ENCODE measurements around the gene FUT7. TPM values are rescaled to one million over a fixed set of nuclear protein-coding genes. Genes with fewer than 3 reads are reported as not detected.
A peak's percentile ranks its signal among the peaks of the same experiment; 100 is the strongest.

Gene FUT7
- polyA plus RNA-seq, 3 donors: 6.1 to 13.4 (median 10.5) TPM

DNA sequence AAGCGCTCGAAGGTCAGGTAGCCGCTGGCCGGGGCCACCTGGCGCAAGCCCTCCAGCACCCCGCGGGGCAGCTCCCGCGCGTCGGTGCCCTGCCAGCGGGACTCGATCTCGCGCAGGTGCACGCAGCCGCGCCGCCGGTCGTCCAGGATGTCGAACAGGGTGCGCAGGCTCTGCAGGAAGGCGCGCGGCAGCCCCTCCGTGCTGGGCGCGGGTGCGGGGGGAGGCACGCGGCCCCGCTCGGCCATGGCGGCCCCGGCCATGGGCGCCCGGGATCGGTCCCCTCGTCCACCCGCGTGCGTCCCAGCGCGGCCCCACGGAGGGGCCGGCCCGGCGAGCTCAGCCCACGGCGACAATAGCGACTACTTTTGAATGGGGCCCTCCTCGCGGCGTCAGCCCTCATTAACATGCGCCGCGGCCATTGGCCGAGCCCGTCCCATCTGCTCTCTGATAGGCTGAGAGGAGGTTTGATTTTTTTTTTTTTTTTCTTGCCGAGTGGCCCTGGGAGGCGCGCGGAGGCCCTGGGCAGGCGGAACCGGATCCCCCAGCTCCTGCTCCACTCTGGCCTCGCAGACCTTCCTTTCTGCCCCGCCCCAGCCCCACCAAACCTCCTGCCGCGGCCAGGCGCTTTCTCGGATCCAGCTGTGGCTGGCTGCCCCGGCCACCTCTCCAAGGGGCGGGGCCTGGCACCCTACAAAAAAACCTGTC is 38.5 kb upstream of the FUT7 start, which contains the start of gene SAPCD2:
Gene SAPCD2 (minus strand): TSS at position 357 of the 705 bp plus-strand sequence. CDS start 97 bp downstream, at position 260.
- H3K36me3 Mint-ChIP-seq: peaks cover 3 to 12% of the 10 kb centered on the region in 2 donors
- intact Hi-C loops (cut with micrococcal nuclease): loop anchor here in 1 of 2 donors (2.0 kb wide), 1 partner anchor 16 kb away; the partner anchor contains the start of gene MAN1B1
- peak within 1 kb of the TSS; percentile 77 to 96 (median 89) for H3K27ac Mint-ChIP-seq
- TF ChIP-seq, protein P1, sequence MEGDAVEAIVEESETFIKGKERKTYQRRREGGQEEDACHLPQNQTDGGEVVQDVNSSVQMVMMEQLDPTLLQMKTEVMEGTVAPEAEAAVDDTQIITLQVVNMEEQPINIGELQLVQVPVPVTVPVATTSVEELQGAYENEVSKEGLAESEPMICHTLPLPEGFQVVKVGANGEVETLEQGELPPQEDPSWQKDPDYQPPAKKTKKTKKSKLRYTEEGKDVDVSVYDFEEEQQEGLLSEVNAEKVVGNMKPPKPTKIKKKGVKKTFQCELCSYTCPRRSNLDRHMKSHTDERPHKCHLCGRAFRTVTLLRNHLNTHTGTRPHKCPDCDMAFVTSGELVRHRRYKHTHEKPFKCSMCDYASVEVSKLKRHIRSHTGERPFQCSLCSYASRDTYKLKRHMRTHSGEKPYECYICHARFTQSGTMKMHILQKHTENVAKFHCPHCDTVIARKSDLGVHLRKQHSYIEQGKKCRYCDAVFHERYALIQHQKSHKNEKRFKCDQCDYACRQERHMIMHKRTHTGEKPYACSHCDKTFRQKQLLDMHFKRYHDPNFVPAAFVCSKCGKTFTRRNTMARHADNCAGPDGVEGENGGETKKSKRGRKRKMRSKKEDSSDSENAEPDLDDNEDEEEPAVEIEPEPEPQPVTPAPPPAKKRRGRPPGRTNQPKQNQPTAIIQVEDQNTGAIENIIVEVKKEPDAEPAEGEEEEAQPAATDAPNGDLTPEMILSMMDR (IDR thresholded peaks at IDR 0.05): no peak
- Histone ChIP-seq H3K27me3 (ENCODE audit: control insufficient read depth in 2 of 2, insufficient read depth in 2 of 2, low read length in 2 of 2) (peaks cover 0 to 5% of the 10 kb centered on the region in 2 donors), H3K79me2 (ENCODE audit: insufficient read depth, low read length) (peaks cover 6% of the 10 kb centered on the region), H3K27ac (ENCODE audit: low read depth in 1 of 2, low read length in 2 of 2) (peak within 1 kb of the TSS; percentile 53 to 56), H3K36me3 (replicated peaks in 1 of 2; ENCODE audit: control insufficient read depth in 1 of 2, insufficient read depth in 2 of 2, low read length in 2 of 2) (no peaks in the 10 kb centered on the region), H4K20me1 (ENCODE audit: insufficient read depth, low read length) (no peaks in the 10 kb centered on the region), H3K4me3 (replicated peaks in 1 of 3; ENCODE audit: low read depth in 2 of 3, low read length in 3 of 3) (peak within 1 kb of the TSS; percentile 2 to 71 (median 39)), H3K9ac (ENCODE audit: insufficient read depth, low read length, poor library complexity, severe bottlenecking) (peak within 1 kb of the TSS; percentile 48), H3K9me3 (replicated peaks in 1 of 2; ENCODE audit: control insufficient read depth in 1 of 2, insufficient read depth in 1 of 2, low read length in 2 of 2) (no peaks in the 10 kb centered on the region), H2AFZ (ENCODE audit: insufficient read depth, low read depth, low read length, poor library complexity, severe bottlenecking) (peak within 1 kb of the TSS; percentile 76), H3K4me1 (ENCODE audit: control insufficient read depth in 1 of 2, insufficient read depth in 2 of 2, low read length in 2 of 2) (peaks cover 41 to 71% of the 10 kb centered on the region in 2 donors), H3K4me2 (replicated peaks; ENCODE audit: extremely low read depth, low read length, poor library complexity, severe bottlenecking) (peak within 1 kb of the TSS; percentile 76)
- under 1% methylated on average over 67 of the region's 74 CpGs for WGBS (ENCODE audit: insufficient coverage)
- H3K27me3 Mint-ChIP-seq (ENCODE audit: low read depth in 3 of 3): peaks cover 0 to 3% (median 1%) of the 10 kb centered on the region in 3 donors
- H3K9me3 Mint-ChIP-seq: peaks cover 0 to 4% (median 2%) of the 10 kb centered on the region in 7 donors
- peak within 1 kb of the TSS; percentile 75 to 91 for H3K4me3 Mint-ChIP-seq
- H3K4me1 Mint-ChIP-seq: peaks cover 61% of the 10 kb centered on the region
- DNase-seq: peak; percentile 90 to 94 (median 91)

DNA sequence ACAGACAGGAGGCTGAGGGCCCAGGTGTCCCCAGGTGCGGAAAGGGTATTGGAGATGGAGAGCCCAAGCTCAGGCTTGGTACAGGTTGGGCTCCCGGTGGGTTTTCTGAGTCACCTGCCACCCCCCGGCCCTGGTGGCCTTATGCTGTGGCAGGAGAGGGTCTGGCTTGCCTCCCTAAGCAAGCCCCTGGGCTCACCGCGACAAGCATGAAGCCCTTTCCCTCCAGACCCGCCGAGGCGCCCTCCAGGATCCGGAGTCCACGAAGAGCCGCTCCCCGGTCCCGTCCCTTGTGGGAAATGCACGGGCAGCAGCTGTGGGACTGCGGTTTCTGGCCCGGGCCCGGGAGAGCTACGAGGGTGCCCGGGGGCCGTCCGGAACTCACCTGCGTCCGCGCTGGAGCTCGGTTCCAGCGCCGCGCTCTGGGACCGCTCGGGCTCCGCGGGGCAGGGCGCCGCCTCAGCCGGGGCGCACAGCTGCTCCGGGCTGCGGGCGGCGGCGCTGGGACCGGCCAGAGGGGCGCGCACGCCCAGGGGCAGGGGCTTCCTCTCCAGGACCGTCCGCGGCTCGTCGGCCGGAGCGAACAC is 37.7 kb upstream of the FUT7 start:
- Histone ChIP-seq H3K27me3 (ENCODE audit: control insufficient read depth in 2 of 2, insufficient read depth in 2 of 2, low read length in 2 of 2) (peaks cover 0 to 5% of the 10 kb centered on the region in 2 donors), H4K20me1 (ENCODE audit: insufficient read depth, low read length) (no peaks in the 10 kb centered on the region), H2AFZ (ENCODE audit: insufficient read depth, low read depth, low read length, poor library complexity, severe bottlenecking) (peak overlapping the region; percentile 46), H3K4me3 (replicated peaks in 1 of 3; ENCODE audit: low read depth in 2 of 3, low read length in 3 of 3) (peak overlapping the region in 1 of 3 experiments; percentile 54), H3K4me1 (ENCODE audit: control insufficient read depth in 1 of 2, insufficient read depth in 2 of 2, low read length in 2 of 2) (peaks cover 41 to 64% of the 10 kb centered on the region in 2 donors), H3K27ac (ENCODE audit: low read depth in 1 of 2, low read length in 2 of 2) (no peak overlapping the region), H3K4me2 (replicated peaks; ENCODE audit: extremely low read depth, low read length, poor library complexity, severe bottlenecking) (peak overlapping the region; percentile 76), H3K9me3 (replicated peaks in 1 of 2; ENCODE audit: control insufficient read depth in 1 of 2, insufficient read depth in 1 of 2, low read length in 2 of 2) (no peaks in the 10 kb centered on the region), H3K9ac (ENCODE audit: insufficient read depth, low read length, poor library complexity, severe bottlenecking) (no peak overlapping the region), H3K79me2 (ENCODE audit: insufficient read depth, low read length) (peaks cover 6% of the 10 kb centered on the region), H3K36me3 (replicated peaks in 1 of 2; ENCODE audit: control insufficient read depth in 1 of 2, insufficient read depth in 2 of 2, low read length in 2 of 2) (peaks cover 0 to 5% of the 10 kb centered on the region in 2 donors)
- H3K4me1 Mint-ChIP-seq: peaks cover 53% of the 10 kb centered on the region
- peaks cover 0 to 3% (median 0%) of the 10 kb centered on the region in 3 donors for H3K27me3 Mint-ChIP-seq (ENCODE audit: low read depth in 3 of 3)
- H3K36me3 Mint-ChIP-seq: peaks cover 3 to 15% of the 10 kb centered on the region in 2 donors
- intact Hi-C loops (cut with micrococcal nuclease): loop anchor here (2.0 to 10.0 kb wide), 3 partner anchors 17 to 285 kb away; partner anchors contain the start of genes FUT7 (in 1 of the 2) and MAN1B1 (in 1 of the 2)
- H3K9me3 Mint-ChIP-seq: peaks cover 0 to 4% (median 2%) of the 10 kb centered on the region in 7 donors
- DNase-seq: no peak
- peak overlapping the region; percentile 56 to 74 for H3K4me3 Mint-ChIP-seq
- TF ChIP-seq, protein P1 (IDR thresholded peaks at IDR 0.05): no peak
- H3K27ac Mint-ChIP-seq: peak overlapping the region in 1 of 7 donors; percentile 54
- 6% methylated on average over 52 of the region's 52 CpGs for WGBS (ENCODE audit: insufficient coverage)

Data from CD14-positive monocyte (primary cell).